ENCODE measurements around the gene TTR.

Gene TTR

GRCh38 chr18:31581498-31582197 lies 10.0 kb upstream of the TTR start:
- no peak for DNase-seq

DNA sequence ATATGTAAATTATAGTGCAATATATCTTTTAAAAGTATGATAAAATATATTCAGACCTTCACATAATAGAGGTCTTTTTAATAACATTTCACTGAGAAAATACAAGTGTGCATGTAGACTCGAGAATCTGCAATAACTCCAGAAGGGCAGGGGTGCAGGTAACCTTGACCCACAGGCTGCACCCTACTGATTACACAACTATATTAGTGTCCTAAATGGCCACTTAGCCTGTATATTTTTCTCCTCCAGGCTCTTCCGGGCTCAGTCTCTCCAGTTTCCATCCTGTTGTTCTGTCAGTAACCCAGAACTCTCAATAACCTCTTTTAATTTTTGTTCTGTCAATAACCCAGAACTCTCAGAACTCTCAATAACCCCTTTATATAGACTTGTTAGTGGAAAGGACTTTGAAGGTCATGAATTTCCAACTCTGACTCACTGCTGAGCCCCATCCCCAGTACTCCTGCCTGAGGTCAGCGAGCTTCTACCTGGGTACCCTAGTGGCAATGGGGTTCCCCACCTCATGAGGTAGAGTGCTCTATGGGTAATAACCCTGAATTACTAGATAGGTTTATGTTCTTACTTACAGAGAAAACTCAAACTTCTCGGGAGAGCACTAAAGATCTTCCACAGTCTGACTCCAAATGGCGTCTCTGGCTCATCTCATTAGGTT lies 8.4 kb upstream of the TTR start:
- no peak for DNase-seq

- no peak for DNase-seq
Measured at GRCh38 chr18:31585991-31586390, 5.7 kb upstream of the TTR start.

- no peak for DNase-seq
Measured at GRCh38 chr18:31586616-31587015, 5.1 kb upstream of the TTR start.

GRCh38 chr18:31587529-31587928 lies 4.1 kb upstream of the TTR start:
- DNase-seq, result no peak

DNA sequence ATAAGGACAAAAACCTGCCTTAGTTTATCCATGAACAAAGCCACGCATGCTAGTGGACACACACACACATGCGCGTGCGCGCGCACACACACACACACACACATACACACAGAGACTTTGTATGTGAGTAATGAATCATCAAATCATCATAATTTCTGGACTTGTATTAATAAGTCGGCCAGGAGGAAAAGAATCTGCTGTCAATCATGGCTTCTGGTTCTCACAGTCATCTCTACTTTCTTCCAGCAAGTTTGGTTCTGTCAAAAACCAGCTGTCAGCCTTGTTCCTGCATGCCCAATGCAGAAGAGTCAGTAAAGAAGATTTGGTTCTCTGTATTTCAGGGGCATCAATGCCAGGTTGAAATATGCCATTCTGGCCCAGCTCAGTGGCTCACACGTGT lies 1.1 kb upstream of the TTR start:
- DNase-seq, result no peak

DNA sequence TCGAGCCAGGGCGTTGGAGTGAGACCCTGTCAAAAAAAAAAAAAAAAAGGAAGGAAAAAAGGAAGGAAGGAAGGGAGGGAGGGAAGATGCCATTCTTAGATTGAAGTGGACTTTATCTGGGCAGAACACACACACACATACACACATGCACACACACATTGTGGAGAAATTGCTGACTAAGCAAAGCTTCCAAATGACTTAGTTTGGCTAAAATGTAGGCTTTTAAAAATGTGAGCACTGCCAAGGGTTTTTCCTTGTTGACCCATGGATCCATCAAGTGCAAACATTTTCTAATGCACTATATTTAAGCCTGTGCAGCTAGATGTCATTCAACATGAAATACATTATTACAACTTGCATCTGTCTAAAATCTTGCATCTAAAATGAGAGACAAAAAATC lies 564 bp upstream of the TTR start:
- DNase-seq, result no peak

GRCh38 chr18:31592506-31593157 lies 955 bp downstream of the TTR start:
- no peak for DNase-seq

DNA sequence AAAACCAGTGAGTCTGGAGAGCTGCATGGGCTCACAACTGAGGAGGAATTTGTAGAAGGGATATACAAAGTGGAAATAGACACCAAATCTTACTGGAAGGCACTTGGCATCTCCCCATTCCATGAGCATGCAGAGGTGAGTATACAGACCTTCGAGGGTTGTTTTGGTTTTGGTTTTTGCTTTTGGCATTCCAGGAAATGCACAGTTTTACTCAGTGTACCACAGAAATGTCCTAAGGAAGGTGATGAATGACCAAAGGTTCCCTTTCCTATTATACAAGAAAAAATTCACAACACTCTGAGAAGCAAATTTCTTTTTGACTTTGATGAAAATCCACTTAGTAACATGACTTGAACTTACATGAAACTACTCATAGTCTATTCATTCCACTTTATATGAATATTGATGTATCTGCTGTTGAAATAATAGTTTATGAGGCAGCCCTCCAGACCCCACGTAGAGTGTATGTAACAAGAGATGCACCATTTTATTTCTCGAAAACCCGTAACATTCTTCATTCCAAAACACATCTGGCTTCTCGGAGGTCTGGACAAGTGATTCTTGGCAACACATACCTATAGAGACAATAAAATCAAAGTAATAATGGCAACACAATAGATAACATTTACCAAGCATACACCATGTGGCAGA lies 3.6 kb downstream of the TTR start:
- no peak for DNase-seq

DNA sequence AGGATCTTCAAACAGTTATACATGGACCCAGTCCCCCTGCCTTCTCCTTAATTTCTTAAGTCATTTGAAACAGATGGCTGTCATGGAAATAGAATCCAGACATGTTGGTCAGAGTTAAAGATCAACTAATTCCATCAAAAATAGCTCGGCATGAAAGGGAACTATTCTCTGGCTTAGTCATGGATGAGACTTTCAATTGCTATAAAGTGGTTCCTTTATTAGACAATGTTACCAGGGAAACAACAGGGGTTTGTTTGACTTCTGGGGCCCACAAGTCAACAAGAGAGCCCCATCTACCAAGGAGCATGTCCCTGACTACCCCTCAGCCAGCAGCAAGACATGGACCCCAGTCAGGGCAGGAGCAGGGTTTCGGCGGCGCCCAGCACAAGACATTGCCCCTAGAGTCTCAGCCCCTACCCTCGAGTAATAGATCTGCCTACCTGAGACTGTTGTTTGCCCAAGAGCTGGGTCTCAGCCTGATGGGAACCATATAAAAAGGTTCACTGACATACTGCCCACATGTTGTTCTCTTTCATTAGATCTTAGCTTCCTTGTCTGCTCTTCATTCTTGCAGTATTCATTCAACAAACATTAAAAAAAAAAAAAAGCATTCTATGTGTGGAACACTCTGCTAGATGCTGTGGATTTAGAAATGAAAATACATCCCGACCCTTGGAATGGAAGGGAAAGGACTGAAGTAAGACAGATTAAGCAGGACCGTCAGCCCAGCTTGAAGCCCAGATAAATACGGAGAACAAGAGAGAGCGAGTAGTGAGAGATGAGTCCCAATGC lies 4.6 kb downstream of the TTR start:
- no peak for DNase-seq

DNA sequence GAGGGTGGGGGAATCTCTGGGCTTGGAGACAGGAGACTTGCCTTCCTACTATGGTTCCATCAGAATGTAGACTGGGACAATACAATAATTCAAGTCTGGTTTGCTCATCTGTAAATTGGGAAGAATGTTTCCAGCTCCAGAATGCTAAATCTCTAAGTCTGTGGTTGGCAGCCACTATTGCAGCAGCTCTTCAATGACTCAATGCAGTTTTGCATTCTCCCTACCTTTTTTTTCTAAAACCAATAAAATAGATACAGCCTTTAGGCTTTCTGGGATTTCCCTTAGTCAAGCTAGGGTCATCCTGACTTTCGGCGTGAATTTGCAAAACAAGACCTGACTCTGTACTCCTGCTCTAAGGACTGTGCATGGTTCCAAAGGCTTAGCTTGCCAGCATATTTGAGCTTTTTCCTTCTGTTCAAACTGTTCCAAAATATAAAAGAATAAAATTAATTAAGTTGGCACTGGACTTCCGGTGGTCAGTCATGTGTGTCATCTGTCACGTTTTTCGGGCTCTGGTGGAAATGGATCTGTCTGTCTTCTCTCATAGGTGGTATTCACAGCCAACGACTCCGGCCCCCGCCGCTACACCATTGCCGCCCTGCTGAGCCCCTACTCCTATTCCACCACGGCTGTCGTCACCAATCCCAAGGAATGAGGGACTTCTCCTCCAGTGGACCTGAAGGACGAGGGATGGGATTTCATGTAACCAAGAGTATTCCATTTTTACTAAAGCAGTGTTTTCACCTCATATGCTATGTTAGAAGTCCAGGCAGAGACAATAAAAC lies 6.5 kb downstream of the TTR start:
- DNase-seq, result no peak

- peak; percentile 2 to 10 for DNase-seq
Measured at GRCh38 chr18:31603315-31603714, 11.6 kb downstream of the TTR start.

DNA sequence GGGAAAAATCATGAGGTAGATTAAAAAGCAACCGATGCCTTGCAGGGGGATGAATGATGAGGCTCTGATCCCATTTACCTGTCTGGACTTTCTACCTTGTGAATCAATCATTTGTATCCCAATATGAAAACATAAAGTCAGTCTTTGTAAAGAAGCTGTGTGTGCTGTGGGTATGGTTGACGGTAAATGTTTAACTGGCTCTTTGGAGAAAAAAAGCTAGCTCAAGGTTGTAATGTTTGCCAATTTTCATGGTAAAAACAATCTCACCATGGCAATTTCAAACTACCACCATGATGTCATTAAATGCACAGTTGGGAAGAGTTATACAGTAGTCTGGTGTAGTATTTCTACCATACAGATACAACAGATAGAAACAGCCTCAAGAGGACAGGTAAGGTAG lies 14.6 kb downstream of the TTR start:
- no peak for DNase-seq

DNA sequence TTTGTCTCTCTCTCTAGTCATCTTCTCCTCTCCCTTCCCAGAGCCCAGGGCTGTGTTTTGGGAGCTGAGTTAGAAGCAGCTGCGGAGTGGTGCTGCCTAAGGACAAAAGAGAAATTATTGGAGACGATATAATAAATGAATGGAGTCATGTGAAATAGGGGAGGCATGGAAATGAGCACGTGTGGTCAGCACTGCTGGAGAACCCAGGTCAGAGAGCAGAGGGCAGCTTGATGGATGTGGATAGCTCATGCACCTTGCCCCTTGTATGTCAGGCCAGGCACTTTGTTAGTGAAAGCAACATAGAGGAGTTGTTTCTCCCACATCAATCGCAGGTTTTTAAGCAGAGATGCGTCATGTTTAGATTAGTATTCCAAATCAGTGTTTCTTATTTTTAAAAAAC lies 15.7 kb downstream of the TTR start:
- DNase-seq, result no peak

- DNase-seq, result no peak
Measured at GRCh38 chr18:31609886-31610285, 18.2 kb downstream of the TTR start.

GRCh38 chr18:31610286-31611205 lies 18.9 kb downstream of the TTR start:
- no peak for DNase-seq

DNA sequence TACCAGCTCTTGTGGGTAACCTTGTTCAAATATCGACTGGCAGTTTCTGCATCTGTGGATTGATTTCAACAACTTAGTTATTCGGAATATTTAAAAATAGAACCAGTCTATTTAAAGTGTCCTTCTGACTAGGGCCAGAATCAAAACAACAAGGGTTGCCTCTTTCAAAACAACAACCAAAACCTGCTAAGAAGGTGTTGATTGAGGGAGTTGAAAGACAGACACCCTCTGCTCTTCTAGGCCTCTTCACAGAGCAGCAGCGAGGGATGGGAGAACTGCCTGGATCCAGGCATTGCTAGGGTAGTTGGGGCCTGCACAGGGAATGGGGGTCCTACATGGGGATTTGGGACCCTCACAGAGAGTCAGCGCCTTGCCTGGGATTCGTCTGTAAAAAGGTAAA lies 19.8 kb downstream of the TTR start:
- DNase-seq, result no peak

GRCh38 chr18:31612124-31612523 lies 20.4 kb downstream of the TTR start:
- no peak for DNase-seq

DNA sequence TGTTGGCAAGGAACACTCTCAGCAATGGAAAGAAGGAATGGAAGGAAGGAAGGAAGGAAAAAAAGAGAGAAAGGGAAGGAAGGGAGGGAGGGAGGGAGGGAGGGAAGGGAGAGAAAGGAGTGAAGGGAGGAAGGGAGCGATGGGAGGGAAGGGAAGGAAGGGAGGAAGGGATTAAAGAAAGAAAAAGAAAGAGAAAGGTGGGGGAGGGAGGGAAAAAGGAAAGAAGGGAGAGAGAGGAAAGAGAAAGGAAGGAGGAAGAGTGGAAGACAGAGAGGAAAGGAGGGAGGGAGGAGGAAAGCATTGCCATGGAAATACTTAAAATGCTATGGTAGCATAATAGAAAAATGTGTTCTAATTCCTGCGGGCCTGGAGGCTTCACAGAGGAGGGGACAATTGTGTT lies 22.4 kb downstream of the TTR start:
- no peak for DNase-seq

- no peak for DNase-seq
Measured at GRCh38 chr18:31616586-31616985, 24.9 kb downstream of the TTR start.
